Measurements from ENCODE around the gene CDKAL1.

The CDKAL1 gene

DNA sequence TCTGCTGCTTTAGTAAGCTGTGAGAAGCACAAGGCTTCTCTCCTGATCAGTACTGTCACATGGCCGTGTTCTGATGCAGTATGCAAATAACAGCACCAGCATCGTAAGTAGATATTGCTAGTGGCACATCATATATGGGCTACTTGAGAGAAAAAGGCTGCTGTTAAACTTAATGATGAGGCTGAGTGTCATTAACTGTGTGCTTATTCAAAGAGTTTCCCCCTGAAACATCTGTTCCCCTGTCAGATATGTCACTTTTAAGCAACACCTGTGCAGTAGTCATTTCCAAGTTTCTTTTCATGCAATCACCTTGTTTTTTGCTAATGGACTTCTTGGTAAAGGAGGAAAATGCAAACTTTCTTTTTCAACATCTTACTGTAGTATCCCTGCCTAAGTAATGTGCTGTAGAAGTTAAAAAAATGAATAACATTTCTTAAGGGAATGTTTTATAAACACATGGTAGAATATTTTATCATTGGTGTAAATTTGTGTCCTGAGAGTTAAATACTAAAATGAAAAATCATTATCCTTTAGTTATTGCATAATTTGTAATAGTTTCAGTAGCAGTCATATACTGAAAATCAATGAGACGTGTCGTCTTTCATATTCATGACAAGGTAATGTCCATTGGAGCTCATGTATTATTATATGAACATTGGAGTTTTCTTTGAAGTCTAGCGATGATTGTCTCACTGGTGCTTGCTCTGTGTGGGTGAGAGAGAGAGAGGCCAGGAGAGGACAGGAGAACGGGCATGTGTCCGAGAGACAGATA, 366.3 kb downstream of the CDKAL1 start:
- no peak for DNase-seq (ENCODE audit: low spot score)
- TF ChIP-seq, protein P1, sequence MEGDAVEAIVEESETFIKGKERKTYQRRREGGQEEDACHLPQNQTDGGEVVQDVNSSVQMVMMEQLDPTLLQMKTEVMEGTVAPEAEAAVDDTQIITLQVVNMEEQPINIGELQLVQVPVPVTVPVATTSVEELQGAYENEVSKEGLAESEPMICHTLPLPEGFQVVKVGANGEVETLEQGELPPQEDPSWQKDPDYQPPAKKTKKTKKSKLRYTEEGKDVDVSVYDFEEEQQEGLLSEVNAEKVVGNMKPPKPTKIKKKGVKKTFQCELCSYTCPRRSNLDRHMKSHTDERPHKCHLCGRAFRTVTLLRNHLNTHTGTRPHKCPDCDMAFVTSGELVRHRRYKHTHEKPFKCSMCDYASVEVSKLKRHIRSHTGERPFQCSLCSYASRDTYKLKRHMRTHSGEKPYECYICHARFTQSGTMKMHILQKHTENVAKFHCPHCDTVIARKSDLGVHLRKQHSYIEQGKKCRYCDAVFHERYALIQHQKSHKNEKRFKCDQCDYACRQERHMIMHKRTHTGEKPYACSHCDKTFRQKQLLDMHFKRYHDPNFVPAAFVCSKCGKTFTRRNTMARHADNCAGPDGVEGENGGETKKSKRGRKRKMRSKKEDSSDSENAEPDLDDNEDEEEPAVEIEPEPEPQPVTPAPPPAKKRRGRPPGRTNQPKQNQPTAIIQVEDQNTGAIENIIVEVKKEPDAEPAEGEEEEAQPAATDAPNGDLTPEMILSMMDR (IDR thresholded peaks at IDR 0.05): no peak
- H3K27ac ChIP-seq: no peak overlapping the region
- no peak overlapping the region for H3K4me3 ChIP-seq

DNA sequence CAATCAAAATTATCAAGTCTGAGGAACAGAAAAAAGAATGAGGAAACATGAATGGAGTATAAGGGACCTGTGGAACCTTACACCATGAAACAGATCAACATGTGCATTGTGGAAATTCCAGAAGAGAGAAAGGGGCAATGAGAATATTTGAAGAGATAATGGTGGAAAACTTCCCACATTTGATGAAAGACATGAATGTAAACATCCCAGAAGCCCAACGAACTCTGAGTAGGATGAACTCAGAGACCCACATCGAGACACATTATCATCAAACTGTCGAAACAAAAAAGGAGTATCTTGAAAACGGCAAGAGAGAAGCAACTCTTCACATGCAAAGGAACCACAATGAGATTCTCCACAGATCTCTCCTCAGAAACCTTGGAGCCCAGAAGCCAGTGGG, 371.1 kb downstream of the CDKAL1 start:
- no peak overlapping the region for H3K4me3 ChIP-seq
- no peak for DNase-seq (ENCODE audit: low spot score)
- no peak overlapping the region for H3K27ac ChIP-seq
- TF ChIP-seq, protein P1 (IDR thresholded peaks at IDR 0.05): no peak

DNA sequence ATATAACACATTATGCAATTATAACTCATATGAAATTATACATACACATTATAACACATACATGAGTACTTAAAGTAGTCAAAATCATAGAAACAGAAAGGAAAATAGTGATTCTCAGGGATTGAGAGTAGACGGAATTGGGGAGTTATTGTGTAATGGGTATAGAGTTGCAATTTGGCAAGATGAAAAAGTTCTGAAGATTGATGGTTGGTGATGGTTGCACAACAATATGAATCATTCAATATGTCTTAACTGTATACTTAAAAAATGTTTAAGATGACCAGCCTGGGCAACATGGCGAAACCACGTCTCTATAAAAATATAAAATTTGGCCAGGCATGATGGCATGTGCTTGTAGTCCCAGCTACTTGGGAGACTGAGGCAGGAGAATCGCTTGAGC, 372.7 kb downstream of the CDKAL1 start:
- DNase-seq (ENCODE audit: low spot score): no peak
- no peak overlapping the region for H3K4me3 ChIP-seq
- no peak overlapping the region for H3K27ac ChIP-seq
- TF ChIP-seq, protein P1 (IDR thresholded peaks at IDR 0.05): no peak

DNA sequence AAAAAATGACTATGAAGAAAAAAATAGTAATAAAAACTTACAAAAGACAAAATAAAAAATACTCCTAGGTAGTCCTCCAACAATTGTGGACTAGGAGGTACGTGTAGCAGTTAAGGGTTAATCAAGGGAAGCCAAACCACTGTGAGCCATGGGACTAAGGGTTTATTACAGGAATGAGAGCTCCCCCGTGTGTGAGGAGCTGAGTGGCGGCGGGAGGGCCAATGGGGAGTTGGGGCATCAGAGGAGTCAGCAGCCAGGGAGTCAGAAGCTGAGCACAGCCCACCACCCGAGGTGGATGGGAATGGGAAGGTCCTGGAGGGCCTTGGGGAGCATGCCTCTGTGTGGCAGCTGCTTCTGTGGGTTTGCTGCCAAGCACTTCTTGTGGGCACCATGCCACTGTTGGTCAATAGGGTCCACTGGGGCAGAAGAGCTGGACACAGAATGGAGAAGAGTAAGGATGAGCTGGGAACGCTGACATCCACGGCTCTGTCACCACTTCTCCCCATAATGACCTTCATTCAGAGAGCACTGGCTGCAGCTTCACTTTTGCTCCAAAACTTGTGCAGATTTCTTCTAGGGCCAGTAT, 373.3 kb downstream of the CDKAL1 start:
- TF ChIP-seq, protein P1 (IDR thresholded peaks at IDR 0.05): no peak
- DNase-seq (ENCODE audit: low spot score): no peak
- Histone ChIP-seq H3K4me3 (no peak overlapping the region), H3K27ac (no peak overlapping the region)

DNA sequence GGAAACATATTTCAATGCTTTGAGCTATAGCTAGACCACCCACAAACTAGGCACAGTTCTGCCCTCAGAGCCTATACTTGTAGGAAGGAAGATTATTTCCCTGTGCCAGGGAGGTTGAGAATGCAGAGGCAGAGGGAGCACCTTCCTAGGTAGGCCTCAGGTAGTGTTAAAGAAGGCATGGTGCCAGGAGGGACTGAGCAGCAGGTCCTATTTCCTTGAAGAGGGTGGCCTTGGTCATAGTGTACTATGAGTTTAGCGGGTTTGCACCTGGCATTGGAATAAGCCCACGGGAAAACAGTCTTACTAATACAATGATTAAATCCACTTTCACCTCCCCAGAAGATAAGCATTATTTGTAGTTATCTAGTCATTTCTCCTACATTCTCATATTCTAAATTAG, 375.4 kb downstream of the CDKAL1 start:
- no peak overlapping the region for H3K27ac ChIP-seq
- H3K4me3 ChIP-seq: no peak overlapping the region
- no peak for DNase-seq (ENCODE audit: low spot score)
- TF ChIP-seq, protein P1 (IDR thresholded peaks at IDR 0.05): no peak

DNA sequence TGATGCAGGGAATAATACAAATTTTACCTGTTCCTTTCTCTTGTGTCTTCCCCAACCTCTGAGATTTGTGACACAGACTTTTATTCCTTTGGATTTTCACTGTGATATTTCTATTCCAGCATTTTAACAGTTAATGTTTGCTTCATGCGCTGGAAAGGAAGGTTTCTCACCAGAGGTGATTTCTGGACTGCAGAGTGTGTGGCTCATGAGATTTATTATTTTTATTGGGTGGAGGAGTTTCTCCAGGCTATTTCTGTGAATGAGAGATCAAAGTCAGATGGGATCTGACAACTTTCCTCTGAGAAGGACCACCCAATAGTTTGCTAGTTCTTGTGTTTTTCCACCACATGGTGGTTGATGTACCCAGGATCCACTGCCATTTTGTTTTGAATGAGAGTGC, 377.5 kb downstream of the CDKAL1 start:
- Histone ChIP-seq H3K27ac (no peak overlapping the region), H3K4me3 (no peak overlapping the region)
- no peak for DNase-seq (ENCODE audit: low spot score)
- TF ChIP-seq, protein P1 (IDR thresholded peaks at IDR 0.05): no peak

DNA sequence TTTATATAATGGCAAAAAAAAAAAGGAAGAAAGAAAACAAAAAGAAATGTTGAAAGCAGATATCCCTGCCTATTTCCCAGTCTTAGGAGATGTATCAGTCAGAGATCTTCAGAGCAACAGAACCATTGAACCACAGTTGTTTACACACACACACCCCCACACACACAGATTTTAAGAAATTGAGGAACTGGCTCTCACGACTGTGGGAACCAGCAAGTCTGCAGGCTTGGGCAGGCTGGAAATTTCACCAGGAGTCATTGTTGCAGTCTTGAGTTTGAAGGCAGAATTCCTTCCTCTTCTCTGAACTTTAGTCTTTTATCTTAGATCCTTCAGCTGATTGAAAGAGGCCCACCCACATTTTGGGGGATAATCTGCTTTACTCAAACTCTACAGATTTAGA, 380.9 kb downstream of the CDKAL1 start:
- Histone ChIP-seq H3K4me3 (no peak overlapping the region), H3K27ac (no peak overlapping the region)
- no peak for DNase-seq (ENCODE audit: low spot score)
- TF ChIP-seq, protein P1 (IDR thresholded peaks at IDR 0.05): no peak

Measured in coronary artery (tissue), 2 donors.